Measurements from ENCODE around the gene VGLL4. TPM values are rescaled to one million over a fixed set of nuclear protein-coding genes. Genes with fewer than 3 reads are reported as not detected.

The VGLL4 gene
- polyA plus RNA-seq, 3 donors, result 8.5 to 13.2 (median 10.0) TPM

GRCh38 chr3:11558918-11559815, 84.5 kb downstream of the VGLL4 start:
- no peaks in the 10 kb centered on the region for H3K27me3 ChIP-seq (ENCODE audit: control insufficient read depth in 2 of 2, insufficient read depth in 2 of 2, low read length in 2 of 2)
- Mint-ChIP-seq H3K4me1 (no peaks in the 10 kb centered on the region), H3K4me3 (no peak overlapping the region), H3K36me3 (peaks cover 59 to 84% of the 10 kb centered on the region in 2 donors), H3K27ac (peak overlapping the region in 2 of 7 donors; percentile 13 to 15), H3K27me3 (ENCODE audit: low read depth in 3 of 3) (no peaks in the 10 kb centered on the region), H3K9me3 (no peaks in the 10 kb centered on the region)
- 96% methylated on average over 25 of the region's 37 CpGs for WGBS (ENCODE audit: insufficient coverage)
- H3K27ac ChIP-seq (ENCODE audit: low read depth in 1 of 2, low read length in 2 of 2), result peak overlapping the region in 1 of 2 donors; percentile 20
- H4K20me1 ChIP-seq (ENCODE audit: insufficient read depth, low read length), result peaks cover 97% of the 10 kb centered on the region
- TF ChIP-seq CTCF (IDR thresholded peaks at IDR 0.05), result no peak
- no peak overlapping the region for H2AFZ ChIP-seq (ENCODE audit: insufficient read depth, low read depth, low read length, poor library complexity, severe bottlenecking)
- H3K79me2 ChIP-seq (ENCODE audit: insufficient read depth, low read length), result peaks cover 6% of the 10 kb centered on the region
- H3K4me1 ChIP-seq (ENCODE audit: control insufficient read depth in 1 of 2, insufficient read depth in 2 of 2, low read length in 2 of 2), result no peaks in the 10 kb centered on the region
- H3K36me3 ChIP-seq (replicated peaks in 1 of 2; ENCODE audit: control insufficient read depth in 1 of 2, insufficient read depth in 2 of 2, low read length in 2 of 2), result peaks cover 60 to 89% of the 10 kb centered on the region in 2 donors
- H3K4me2 ChIP-seq (replicated peaks; ENCODE audit: extremely low read depth, low read length, poor library complexity, severe bottlenecking), result no peak overlapping the region
- DNase-seq, result no peak
- H3K4me3 ChIP-seq (replicated peaks in 1 of 3; ENCODE audit: low read depth in 2 of 3, low read length in 3 of 3), result no peak overlapping the region
- no peak overlapping the region for H3K9ac ChIP-seq (ENCODE audit: insufficient read depth, low read length, poor library complexity, severe bottlenecking)
- intact Hi-C loops (cut with micrococcal nuclease), result no loop called here
- no peaks in the 10 kb centered on the region for H3K9me3 ChIP-seq (replicated peaks in 1 of 2; ENCODE audit: control insufficient read depth in 1 of 2, insufficient read depth in 1 of 2, low read length in 2 of 2)

- no peaks in the 10 kb centered on the region for H3K9me3 Mint-ChIP-seq
- no peak for TF ChIP-seq CTCF (IDR thresholded peaks at IDR 0.05)
- H3K27ac ChIP-seq (ENCODE audit: low read depth in 1 of 2, low read length in 2 of 2), result peak overlapping the region in 1 of 2 donors; percentile 11
- intact Hi-C loops (cut with micrococcal nuclease), result no loop called here
- H3K79me2 ChIP-seq (ENCODE audit: insufficient read depth, low read length), result peaks cover 12% of the 10 kb centered on the region
- no peak overlapping the region for H3K4me2 ChIP-seq (replicated peaks; ENCODE audit: extremely low read depth, low read length, poor library complexity, severe bottlenecking)
- no peak overlapping the region for H3K4me3 ChIP-seq (replicated peaks in 1 of 3; ENCODE audit: low read depth in 2 of 3, low read length in 3 of 3)
- 90% methylated on average over 17 of the region's 17 CpGs for WGBS (ENCODE audit: insufficient coverage)
- no peaks in the 10 kb centered on the region for H3K9me3 ChIP-seq (replicated peaks in 1 of 2; ENCODE audit: control insufficient read depth in 1 of 2, insufficient read depth in 1 of 2, low read length in 2 of 2)
- no peaks in the 10 kb centered on the region for H3K4me1 Mint-ChIP-seq
- no peaks in the 10 kb centered on the region for H3K27me3 Mint-ChIP-seq (ENCODE audit: low read depth in 3 of 3)
- peaks cover 64 to 89% of the 10 kb centered on the region in 2 donors for H3K36me3 ChIP-seq (replicated peaks in 1 of 2; ENCODE audit: control insufficient read depth in 1 of 2, insufficient read depth in 2 of 2, low read length in 2 of 2)
- no peak overlapping the region for H3K4me3 Mint-ChIP-seq
- no peaks in the 10 kb centered on the region for H3K4me1 ChIP-seq (ENCODE audit: control insufficient read depth in 1 of 2, insufficient read depth in 2 of 2, low read length in 2 of 2)
- H3K9ac ChIP-seq (ENCODE audit: insufficient read depth, low read length, poor library complexity, severe bottlenecking), result no peak overlapping the region
- H3K27me3 ChIP-seq (ENCODE audit: control insufficient read depth in 2 of 2, insufficient read depth in 2 of 2, low read length in 2 of 2), result no peaks in the 10 kb centered on the region
- H3K27ac Mint-ChIP-seq, result peak overlapping the region in 2 of 7 donors; percentile 6 to 24
- no peak overlapping the region for H2AFZ ChIP-seq (ENCODE audit: insufficient read depth, low read depth, low read length, poor library complexity, severe bottlenecking)
- no peak for DNase-seq
- peaks cover 58 to 85% of the 10 kb centered on the region in 2 donors for H3K36me3 Mint-ChIP-seq
- peaks cover 99% of the 10 kb centered on the region for H4K20me1 ChIP-seq (ENCODE audit: insufficient read depth, low read length)
Measured at GRCh38 chr3:11558411-11558903, 85.3 kb downstream of the VGLL4 start.
